Measurements from ENCODE around the gene ZDHHC4.
"Not testable (repeated sequence)": the region's sequence is repeated elsewhere in the genome, so short reads cannot be mapped to it uniquely, and the experiment has no call there.

Gene ZDHHC4

DNA sequence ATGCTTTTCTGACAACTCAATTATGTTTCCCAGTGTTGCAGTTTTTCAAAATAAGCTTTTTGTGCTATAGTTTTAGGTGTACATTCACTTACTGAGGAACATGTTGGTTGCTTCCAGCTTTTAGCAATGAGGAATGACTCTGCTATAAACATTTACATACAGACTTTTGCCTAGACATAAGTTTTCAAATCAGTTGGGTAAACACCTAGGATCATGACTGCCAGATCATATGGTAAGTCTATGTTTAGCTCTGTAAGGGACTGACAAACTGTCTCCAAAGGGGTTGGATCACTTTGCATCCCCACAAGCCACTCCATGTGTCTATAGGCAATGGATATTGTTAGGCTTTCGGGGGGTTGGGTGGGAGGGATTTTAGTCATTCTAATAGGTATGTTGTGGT is 15.1 kb upstream of the ZDHHC4 start:
- no peak for DNase-seq (ENCODE audit: low read depth)

DNA sequence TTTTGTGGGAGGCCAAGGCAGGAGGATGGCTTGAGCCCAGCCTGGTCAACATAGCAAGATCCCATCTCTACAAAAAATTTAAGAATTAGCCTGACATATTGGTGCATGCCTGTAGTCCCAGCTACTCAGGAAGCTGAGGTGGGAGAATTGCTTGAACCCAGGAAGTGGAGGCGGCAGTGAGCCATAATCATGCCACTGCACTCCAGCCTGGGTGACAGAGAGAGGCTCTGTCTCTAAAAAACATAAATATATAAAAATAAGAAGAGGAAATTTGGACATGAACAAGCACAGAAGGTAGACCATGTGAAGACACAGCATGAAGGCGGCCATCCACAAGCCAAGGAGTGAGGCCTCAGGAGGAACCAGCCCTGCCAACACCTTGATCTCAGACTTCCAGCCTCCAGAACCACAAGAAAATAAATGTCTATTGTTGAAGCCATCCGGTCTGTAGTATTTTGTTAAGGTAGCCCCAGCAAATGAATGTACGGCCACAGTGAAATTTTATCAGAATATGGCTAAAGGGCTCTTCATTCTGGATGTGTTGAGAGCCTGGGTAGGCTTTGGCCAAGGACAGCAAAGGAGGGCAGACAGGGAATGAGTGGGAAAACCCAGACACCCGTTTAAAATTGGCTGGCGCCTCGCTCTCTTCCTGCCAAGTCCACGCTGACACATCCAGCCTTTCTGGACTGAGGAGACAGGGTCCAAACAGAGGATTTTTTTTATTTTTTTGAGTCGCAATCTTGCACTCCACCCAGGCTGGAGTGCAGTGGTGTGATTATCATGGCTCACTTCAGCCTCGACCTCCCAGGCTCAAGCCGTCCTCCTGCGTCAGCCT is 13.1 kb upstream of the ZDHHC4 start:
- DNase-seq (ENCODE audit: low read depth): no peak

DNA sequence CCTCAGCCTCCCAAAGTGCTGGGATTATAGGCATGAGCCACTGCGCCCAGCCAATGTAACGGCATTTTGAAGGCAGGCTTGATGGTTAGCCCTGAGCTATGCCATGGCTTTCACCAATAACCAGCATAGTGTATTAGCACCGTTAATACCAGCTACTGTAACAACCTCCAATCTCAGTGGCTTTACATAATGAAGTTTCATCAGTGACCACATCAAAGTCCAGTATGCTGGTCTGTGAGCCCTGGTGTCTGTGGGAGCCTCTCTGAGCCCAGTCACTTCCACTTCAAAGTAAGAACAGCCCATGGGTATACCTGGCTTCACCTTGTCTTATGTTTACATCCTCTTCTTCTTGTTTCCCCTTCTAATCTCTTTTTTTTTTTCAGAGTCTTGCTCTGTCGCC is 11.6 kb upstream of the ZDHHC4 start:
- DNase-seq (ENCODE audit: low read depth): no peak

DNA sequence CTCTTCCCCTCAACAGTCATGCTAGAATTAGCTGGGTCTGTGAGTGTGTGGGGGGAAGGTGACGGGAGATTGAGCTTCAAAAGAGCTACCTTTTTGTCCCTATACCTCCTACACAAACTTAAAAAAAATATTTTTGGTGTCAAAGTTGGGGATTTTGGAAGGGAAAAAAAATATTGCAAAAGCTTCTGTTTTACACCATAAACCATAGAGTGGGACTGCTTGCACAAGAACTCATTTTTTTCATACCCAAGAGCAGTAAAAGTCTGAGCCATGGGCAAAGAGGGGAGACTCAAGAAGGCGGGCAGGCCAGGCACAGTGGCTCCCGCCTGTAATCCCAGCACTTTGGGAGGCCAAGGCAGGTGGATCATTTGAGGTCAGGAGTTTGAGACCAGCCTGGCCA is 9.4 kb upstream of the ZDHHC4 start:
- DNase-seq (ENCODE audit: low read depth): no peak

DNA sequence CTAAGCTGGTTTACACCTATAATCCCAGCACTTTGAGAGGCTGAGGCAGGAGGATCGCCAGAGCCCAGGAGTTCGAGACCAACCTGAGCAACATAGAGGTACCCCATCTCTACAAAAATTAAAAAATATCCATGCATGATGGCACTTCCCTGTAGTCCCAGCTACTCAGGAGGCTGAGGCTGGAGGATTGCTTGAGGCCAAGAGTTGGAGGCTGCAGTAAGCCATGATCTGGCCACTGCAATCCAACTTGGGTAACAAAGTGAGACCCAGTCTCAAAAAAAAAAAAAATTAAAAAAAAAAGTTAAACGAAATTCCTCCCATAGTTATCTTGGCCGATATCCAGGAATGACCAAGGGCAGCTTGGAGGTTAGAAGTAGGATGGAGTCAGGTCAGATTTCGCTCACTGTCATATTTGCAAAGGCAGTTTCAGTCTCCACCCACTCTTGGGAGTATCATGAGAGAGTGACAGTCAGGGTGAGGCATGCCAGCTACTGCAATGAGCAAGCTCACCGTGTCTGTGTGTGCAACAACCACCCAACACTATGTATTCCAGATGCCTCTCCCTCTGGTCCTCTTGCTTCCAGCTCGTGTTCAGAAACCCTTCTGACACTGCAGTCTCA is 6.0 kb upstream of the ZDHHC4 start:
- DNase-seq (ENCODE audit: low read depth): no peak

DNA sequence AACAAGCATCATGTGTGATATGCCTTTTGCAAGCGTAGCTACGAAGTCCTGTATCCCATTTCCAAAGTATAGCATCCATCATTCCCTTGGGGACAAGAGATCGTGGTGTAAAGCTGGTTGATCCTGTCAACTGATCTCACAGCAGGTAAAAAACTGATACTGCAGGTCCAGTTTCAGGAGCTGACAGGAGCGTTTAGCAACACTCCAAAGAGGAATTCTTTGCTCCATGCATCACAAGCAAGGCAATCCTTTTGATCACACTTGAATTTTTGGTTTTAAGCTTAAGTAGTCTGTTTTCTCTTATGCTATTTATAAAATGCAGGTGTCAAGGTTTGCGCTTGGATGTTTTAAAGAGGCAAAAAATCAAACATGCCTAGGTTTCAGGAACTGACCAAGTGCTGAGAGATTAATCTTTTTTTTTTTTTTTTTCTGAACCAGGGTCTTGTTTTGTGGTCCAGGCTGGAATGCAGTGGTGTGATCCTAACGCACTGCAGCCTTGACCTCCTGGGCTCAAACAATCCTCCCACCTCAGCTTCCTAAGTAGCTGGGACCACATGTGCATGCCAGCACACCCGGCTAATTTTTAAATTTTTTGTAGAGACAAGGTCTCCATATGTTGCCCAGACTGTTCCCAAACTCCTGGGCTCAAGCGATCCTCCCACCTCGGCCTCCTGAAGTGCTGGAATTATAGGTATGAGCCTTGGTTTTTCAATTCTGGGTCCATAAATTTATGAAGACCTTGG is 1.8 kb upstream of the ZDHHC4 start:
- no peak for DNase-seq (ENCODE audit: low read depth)

DNA sequence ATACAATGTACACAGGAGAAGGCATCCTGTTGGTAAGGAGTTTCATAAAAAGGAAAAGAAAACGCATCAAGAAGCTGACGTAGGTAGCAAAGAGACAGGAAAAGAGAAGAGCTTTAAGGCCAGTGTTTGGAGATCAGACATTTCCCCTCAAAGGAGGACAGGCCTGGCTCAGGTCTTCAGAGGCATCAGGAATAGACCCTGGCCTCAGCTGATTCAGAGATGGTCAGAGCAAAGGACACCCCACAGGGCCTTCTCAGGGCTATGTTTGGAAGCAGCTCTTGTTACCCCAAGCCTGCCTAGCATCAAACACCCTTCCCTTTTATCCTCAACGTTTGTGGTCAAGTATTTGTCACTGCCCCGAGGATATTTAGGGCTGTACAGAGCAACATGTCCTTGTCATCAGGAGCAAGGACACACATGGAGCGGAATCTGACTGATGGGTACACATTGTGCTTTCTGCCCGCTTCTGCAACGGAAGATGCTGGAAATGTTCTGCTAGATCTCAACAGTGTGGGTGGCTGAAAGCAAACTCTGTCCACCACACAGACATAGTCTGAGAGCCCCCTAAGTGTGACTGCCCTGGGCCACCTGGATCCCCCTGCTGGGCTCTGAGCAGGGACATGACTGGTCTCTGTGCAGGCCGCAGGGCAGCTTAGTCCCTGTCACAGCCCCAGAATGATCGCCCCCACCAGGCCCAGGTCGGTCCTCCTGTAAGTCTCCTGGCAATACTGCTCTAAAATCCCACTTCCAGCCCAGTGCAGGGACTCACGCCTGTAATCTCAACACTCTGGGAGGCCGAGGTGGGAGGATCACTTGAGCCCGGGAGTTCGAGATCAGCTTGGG is 1.0 kb upstream of the ZDHHC4 start:
- DNase-seq (ENCODE audit: low read depth): no peak

DNA sequence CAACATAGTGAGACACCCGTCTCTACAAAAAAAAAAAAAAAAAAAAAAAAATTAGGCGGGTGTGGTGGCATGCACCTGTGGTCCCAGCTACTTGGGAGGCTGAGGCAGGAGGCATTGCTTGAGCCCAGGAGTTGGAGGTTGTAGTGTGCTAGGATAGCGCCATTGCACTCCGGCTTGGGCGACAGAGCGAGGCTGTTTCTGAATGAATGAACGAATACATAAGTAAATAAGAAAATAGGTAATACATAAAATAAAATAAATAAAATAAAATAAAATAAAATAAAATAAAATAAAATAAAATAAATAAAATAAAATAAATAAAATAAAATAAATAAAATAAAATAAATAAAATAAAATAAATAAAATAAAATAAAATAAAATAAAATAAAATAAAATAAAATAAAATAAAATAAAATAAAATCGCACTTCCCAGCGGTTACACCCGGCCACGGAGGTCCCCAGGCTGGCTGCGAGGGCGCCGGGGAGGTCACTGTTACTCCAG is 336 bp upstream of the ZDHHC4 start:
- not testable (repeated sequence) for DNase-seq (ENCODE audit: low read depth)

DNA sequence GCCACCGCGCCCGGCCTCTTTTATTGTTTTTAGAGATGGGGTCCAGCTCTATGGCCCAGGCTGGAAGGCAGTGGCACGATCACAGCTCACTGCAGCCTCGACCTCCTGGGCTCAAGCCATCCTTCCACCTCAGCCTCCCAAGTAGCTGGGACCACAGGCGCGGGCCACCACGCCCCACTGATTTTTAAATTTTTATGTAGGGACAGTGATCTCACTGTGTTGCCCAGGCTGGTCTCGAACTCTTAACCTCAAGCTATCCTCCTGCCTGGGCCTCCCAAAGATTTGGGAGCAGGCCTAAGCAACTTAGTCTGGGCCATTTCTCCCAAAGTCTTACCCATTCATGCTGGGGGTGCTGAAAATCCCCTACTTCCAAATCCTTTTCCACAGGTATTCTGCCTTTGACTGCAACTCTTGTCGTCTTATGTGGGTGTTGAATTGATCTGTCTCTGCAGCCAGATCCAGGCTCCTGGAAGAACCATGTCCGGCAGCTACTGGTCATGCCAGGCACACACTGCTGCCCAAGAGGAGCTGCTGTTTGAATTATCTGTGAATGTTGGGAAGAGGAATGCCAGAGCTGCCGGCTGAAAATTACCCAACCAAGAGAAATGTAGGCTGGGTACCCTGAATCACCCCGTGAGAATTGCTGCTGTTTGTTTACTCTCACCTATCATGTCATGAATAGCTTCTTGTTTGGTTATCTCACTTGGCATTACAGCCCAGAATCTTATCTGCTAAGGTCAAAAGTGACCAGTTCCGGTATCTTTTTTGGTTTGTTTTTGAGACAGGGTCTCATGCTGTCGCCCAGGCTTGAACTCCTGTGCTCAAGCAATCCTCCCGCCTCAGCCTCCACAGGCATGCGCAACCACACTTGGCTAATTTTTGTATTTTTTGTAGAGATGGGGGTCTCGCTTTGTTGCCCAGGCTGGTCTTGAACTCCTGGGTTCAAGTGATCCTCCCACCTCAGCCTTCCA is 1.1 kb downstream of the ZDHHC4 start:
- DNase-seq (ENCODE audit: low read depth): no peak

DNA sequence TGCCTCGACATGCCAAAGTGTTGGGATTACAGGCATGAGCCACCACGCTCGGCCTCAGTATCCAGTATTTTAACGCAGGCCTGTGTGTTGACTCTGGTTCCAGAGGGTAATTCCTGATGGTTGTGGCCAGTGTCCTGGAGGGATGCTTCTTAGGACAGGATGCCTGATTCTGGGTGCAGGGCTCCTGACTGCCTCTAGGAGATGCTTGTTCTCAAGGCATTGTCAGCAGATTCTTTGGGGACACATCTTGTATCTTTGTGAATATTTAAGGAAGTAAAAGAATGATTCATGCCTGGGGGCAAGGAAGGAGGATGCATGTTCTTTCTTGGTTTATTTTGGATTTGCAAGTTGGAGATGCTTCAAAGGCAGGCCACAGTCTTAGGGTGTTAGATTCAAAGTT is 2.2 kb downstream of the ZDHHC4 start:
- no peak for DNase-seq (ENCODE audit: low read depth)

DNA sequence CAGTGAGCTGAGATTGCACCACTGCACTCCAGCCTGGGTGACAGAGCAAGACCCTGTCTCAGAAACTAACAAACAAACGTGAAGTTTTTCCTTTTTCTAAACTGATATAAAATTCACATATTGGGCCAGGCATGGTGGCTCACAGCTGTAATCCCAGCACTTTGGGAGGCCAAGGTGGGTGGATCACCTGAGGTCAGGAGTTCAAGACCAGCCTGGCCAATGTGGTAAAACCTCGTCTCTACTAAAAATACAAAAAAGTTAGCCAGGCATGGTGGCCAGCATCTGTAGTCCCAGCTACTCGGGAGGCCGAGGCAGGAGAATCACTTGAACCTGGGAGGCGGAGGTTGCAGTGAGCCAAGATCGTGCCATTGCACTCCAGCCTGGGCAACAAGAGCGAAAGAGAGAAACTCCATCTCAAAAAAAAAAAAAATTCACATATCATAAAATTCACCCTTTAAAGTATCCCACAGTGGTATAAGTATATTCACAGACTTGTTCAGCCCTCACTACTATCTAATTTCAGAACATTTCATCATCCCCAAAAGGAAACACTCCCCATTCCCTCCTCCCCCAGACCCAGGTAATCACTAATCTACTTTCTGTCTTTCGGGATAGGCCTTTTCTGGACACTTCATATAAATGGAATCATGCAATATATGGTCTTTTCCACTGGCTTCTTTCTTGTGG is 8.6 kb downstream of the ZDHHC4 start:
- DNase-seq (ENCODE audit: low read depth): not testable (repeated sequence)

DNA sequence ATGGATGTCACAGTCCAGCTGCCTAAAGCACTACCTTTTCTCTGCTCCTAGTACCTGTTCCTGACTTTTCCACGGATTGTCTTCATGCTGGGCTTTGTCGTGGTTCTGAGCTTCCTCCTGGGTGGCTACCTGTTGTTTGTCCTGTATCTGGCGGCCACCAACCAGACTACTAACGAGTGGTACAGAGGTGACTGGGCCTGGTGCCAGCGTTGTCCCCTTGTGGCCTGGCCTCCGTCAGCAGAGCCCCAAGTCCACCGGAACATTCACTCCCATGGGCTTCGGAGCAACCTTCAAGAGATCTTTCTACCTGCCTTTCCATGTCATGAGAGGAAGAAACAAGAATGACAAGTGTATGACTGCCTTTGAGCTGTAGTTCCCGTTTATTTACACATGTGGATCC is 11.3 kb downstream of the ZDHHC4 start:
- no peak for DNase-seq (ENCODE audit: low read depth)

DNA sequence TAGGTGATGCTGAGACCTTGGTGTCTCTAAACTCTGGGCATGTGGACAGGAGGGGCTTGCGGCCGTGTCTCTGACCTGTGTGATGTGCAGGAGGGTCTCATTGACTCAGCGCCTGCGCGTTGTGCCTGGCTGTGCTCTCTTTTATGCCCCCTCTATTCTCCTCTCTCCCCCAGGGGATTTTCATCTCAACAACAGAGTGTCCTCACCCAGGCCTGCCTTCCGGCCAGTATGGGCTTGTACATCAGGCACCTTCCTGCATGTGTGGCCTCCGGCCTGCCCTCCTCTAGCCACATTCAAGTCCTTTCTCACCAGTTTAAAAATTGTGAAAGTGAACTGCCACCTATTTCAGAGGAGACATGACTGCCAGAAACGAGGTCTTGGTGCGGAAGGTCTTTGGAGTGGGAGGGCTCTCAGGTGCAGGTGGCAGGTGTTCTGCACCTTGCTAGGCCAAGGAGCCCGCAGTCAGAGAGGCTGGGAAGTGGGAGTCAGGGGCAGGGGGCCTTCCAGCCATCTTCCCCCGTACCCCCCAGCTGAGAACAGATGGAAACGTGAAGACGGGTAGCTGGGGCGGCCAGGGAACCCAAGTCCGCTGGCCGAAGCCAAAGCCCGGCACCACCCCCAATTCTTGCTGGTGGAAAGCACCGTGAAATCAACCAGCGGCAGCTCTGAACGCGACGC is 12.0 kb downstream of the ZDHHC4 start:
- no peak for DNase-seq (ENCODE audit: low read depth)

DNA sequence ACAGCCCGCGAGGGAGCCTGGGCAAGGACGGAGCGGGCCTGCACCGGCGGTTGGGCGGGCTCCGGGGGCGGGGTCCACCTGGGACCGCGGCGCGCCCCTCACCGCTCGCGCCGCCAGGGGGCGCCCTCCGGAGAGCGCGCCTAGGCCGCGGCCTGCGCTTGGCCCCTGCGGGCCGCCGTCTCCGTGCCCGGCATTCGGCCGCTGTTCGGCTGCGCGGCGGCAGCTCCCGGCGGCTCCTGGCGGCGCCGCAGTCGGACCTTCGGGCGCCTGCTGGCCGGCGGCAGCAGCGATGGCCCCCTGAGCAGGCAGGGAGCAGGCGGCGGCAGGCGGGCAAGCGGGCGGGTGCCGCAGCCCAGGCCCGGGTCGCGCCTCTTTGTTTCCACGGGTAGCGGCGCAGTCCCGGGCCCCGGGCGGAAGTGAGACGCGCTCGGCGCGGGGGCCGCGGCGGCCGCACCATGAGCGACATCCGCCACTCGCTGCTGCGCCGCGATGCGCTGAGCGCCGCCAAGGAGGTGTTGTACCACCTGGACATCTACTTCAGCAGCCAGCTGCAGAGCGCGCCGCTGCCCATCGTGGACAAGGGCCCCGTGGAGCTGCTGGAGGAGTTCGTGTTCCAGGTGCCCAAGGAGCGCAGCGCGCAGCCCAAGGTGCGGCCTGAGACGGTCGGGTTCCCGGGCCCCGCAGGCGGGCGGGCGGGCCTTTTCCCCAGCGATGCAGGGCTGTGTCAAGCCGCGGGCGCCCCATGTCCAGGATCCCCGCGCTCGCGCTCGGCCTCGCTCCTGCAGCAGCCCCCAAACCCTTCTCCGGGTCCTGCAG is 12.8 kb downstream of the ZDHHC4 start, which contains the start of gene INTS15:
INTS15 (plus strand) TSS at position 193 of the 816 bp plus-strand sequence; CDS start at position 456, 263 bp downstream.
- DNase-seq (ENCODE audit: low read depth): peak; percentile 57

DNA sequence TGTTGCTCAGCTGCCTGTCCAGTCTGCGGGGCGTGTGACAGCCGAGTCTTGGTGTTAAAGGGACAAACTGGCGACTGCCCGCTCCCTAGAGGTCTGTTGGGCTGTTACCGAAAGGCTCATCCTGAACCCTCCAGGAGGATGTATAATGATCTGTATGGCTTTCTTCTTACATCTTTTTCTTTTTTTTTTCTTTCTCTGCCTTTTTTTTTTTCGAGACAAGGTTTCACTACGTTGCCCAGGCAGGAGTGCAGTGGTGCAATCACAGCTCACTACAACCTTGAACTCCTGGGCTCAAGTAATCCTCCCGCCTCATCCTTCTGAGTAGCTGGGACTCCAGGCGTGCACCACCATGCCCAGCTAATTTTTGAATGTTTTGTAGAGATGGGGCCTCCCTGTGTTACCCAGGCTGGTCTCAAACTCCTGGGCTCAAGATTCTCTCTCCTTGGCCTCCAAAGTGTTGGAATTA is 13.4 kb downstream of the ZDHHC4 start:
- DNase-seq (ENCODE audit: low read depth): no peak

DNA sequence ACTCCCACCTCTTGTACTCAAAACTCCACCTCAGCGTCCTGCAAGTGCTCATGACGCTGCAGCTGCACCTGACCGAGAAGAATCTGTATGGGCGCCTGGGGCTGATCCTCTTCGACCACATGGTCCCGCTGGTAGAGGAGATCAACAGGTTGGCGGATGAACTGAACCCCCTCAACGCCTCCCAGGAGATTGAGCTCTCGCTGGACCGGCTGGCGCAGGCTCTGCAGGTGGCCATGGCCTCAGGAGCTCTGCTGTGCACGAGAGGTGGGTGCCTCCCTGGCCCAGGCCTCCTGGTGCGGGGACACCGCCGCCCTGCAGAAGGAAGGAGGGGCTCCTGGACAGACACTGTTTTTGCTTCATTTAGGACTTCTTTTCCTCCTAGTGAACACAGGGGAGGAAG is 22.8 kb downstream of the ZDHHC4 start:
- DNase-seq (ENCODE audit: low read depth): no peak

DNA sequence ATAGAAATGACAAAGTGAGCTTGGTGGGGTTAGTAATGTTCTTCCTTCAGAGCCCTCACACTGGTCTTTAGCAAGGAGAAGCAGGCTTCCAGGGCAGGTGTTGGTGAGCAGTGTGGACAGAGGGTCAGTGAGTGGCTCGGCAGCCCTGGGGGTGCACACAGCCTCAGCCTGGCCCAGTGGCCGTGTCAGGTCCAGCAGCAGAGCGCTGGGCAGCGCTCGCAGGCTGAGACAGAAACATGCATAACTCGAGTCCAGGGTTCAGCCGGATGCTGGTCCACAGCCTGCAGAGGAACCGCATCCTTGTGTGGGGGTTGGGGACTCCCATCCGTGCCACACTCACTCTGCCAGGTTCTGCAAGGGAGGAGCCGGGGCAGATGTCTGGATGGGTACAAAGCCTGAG is 27.2 kb downstream of the ZDHHC4 start:
- no peak for DNase-seq (ENCODE audit: low read depth)

DNA sequence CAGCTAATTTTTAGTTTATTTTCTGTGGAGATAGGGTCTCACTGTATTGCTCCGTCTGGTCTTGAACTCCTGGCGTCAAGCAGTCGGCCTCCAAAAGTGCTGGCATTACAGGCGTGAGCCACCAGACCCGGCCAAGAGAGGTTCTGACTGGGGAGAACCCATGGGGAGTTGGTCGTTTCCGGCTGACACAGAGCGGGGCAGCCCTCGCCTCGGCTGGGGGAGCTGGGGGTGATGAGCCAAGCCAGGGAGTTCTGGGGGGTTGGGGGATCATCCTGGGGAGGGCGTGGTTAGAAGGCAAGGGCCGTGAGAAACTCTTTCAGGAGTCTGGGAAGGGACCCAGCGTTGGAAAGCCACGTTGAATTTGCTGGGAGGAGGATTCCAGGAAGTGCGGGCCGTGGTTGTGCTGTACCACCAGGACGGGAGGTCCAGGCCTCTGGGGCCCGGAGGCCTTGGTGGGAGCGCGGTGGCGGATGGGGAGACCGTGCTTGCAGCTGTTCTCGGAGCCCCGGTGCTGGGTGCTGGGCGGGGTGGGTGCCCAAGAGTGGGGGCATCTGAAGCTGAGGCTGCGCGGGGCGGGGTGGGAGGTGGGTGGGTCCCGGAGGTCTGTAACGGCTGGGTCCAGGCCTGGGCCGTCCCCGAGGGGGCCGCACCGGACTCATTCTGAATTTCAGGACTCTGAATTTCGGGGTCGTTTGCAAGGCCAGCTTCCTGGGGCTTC is 29.8 kb downstream of the ZDHHC4 start:
- DNase-seq (ENCODE audit: low read depth): no peak
